Left hindlimb (tissue), 1 donor: Measurements from ENCODE around the gene TNRC6A.
"Not testable (repeated sequence)": the region's sequence is repeated elsewhere in the genome, so short reads cannot be mapped to it uniquely, and the experiment has no call there.

Experiments used
- DNase-seq: peaks from one replicate; pipeline ENCODE4 v3.0.0-alpha.2; 2018

Gene TNRC6A

GRCh38 chr16:24820522-24820921 lies 91.1 kb downstream of the TNRC6A start:
- DNase-seq = no peak

GRCh38 chr16:24821129-24821528 lies 91.7 kb downstream of the TNRC6A start:
- DNase-seq = no peak

GRCh38 chr16:24822542-24822941 lies 93.1 kb downstream of the TNRC6A start:
- DNase-seq = no peak

GRCh38 chr16:24822974-24823373 lies 93.5 kb downstream of the TNRC6A start:
- DNase-seq = no peak

GRCh38 chr16:24825696-24826095 lies 96.2 kb downstream of the TNRC6A start:
- DNase-seq = no peak

- no peak for DNase-seq
These were observed 96.7 kb downstream of the TNRC6A start for GRCh38 chr16:24826096-24826690.

GRCh38 chr16:24826817-24827566 lies 97.5 kb downstream of the TNRC6A start:
- DNase-seq = no peak

GRCh38 chr16:24829153-24829552 lies 99.7 kb downstream of the TNRC6A start:
- DNase-seq = no peak

GRCh38 chr16:24833352-24833751 lies 103.9 kb downstream of the TNRC6A start:
- DNase-seq = no peak

- DNase-seq = no peak
These were observed 105.2 kb downstream of the TNRC6A start for GRCh38 chr16:24834459-24835335.

GRCh38 chr16:24836836-24837235 lies 107.4 kb downstream of the TNRC6A start:
- DNase-seq = no peak

- DNase-seq = no peak
These were observed 108.5 kb downstream of the TNRC6A start for GRCh38 chr16:24837969-24838368.

GRCh38 chr16:24838554-24839266 lies 109.3 kb downstream of the TNRC6A start:
- no peak for DNase-seq

- no peak for DNase-seq
These were observed 110.0 kb downstream of the TNRC6A start for GRCh38 chr16:24839347-24839972.

GRCh38 chr16:24841291-24841690 lies 111.8 kb downstream of the TNRC6A start:
- DNase-seq = no peak

- DNase-seq = no peak
These were observed 114.9 kb downstream of the TNRC6A start for GRCh38 chr16:24844101-24845030.

- not testable (repeated sequence) for DNase-seq
These were observed 115.5 kb downstream of the TNRC6A start for GRCh38 chr16:24845031-24845365.

GRCh38 chr16:24845726-24846547 lies 116.5 kb downstream of the TNRC6A start, which contains the start of gene SLC5A11:
TSS of gene SLC5A11 (plus strand) at chr16:24845963. CDS start at chr16:24858644, 12,681 bp downstream.
- no peak for DNase-seq

- no peak for DNase-seq
These were observed 117.3 kb downstream of the TNRC6A start for GRCh38 chr16:24846548-24847357.

GRCh38 chr16:24847358-24847664 lies 117.9 kb downstream of the TNRC6A start:
- DNase-seq = no peak
